LNCaP clone FGC (cell line): Measurements from ENCODE around the gene MDM4.

Source experiments
- DNase-seq: peaks from one replicate; pipeline ENCODE4 v3.0.0-alpha.2; 2011; ENCODE audit warnings: low read depth
- H3K4me3 ChIP-seq: 2 replicates; pipeline ENCODE4 v1.5.1; 2011; ENCODE audit warnings: mild to moderate bottlenecking, low read depth, low read length, control low read depth
- TF ChIP-seq, protein P1 (sequence below): IDR thresholded peaks from 2 replicates; pipeline ENCODE4 v1.5.1; 2012; ENCODE audit warnings: mild to moderate bottlenecking; ENCODE audit not compliant: control insufficient read depth, insufficient read depth; ENCODE audit errors: extremely low read depth

The MDM4 gene

DNA sequence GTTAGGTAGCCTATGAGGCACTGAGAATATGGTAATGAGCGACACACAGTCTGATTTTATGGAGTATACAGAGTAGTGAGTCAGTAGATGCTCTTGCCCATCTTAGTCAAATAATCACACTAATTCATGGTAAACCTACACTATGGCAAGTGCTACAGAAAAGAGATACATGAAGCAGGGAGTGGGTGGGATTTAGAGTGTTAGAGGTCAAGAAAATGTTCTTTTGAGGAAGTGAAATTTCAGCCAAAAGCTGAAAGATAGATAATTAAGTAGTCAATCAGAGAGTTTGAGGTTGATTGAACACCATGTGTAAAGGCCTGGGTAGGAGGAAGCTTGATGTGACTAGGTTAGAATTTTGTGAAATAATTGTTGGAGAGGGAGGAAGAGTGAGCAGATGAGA is 14.7 kb downstream of the MDM4 start:
- DNase-seq: no peak
- H3K4me3 ChIP-seq: no peak overlapping the region
- TF ChIP-seq, protein P1, sequence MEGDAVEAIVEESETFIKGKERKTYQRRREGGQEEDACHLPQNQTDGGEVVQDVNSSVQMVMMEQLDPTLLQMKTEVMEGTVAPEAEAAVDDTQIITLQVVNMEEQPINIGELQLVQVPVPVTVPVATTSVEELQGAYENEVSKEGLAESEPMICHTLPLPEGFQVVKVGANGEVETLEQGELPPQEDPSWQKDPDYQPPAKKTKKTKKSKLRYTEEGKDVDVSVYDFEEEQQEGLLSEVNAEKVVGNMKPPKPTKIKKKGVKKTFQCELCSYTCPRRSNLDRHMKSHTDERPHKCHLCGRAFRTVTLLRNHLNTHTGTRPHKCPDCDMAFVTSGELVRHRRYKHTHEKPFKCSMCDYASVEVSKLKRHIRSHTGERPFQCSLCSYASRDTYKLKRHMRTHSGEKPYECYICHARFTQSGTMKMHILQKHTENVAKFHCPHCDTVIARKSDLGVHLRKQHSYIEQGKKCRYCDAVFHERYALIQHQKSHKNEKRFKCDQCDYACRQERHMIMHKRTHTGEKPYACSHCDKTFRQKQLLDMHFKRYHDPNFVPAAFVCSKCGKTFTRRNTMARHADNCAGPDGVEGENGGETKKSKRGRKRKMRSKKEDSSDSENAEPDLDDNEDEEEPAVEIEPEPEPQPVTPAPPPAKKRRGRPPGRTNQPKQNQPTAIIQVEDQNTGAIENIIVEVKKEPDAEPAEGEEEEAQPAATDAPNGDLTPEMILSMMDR: no peak

DNA sequence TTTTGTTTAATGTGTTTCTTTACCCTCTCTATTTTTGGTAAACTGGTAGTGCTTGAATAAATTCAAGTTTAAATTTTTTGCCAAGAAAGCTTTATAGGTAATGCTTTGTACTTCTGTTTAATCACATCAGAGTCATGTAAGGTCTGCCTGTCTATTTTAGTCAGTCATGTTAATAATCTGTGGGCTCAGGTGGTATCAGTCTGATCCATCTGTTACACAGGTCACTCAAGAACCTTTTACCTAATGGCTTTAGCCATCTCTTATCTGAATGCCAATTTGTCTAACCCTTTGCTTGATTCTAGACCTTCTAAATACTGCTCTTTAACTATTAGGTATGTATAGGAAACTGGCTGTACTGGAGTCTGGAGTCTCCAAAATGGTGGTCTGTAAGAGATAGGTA is 16.6 kb downstream of the MDM4 start:
- no peak for DNase-seq
- TF ChIP-seq, protein P1: no peak
- no peak overlapping the region for H3K4me3 ChIP-seq

DNA sequence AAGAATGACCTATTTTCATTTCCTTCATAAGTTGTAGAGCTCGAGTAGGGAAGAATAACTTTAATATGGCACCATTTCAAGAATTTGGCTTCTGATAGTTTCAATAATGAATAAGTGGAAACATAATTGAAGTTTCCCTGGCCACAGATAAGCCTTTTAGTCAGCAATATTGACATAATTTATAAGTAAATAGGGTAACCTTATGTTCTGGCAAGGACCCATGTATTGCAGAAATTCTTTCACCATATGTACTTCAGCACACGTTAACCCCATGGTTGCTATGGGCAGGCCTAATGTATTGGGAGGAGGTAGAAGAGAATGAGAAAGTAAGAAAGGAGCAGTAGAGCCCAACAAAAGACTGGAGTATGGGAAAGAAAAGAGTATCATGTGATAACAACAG is 25.4 kb downstream of the MDM4 start:
- no peak overlapping the region for H3K4me3 ChIP-seq
- TF ChIP-seq, protein P1: no peak
- no peak for DNase-seq

- H3K4me3 ChIP-seq: no peak overlapping the region
- TF ChIP-seq, protein P1: no peak
- no peak for DNase-seq
Measured at GRCh38 chr1:204544321-204544720, 28.1 kb downstream of the MDM4 start.

DNA sequence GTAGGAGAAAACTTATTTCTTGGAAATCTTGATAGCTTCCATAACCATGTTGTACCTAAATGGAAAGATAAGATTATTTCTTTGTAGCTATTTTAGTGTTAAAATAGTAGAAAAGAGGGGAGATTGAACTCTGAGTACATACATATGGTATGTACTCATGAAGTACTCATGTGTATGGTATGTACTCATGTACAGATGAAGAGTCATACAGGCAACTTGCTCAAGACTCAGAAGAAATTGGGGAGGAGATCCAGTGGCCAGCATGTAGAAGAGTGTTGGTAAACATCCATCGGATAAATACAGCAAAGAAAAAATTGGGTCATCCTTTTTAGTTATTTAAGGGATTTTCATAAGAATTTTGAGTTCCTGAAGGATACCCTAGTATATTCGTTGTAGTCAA is 29.0 kb downstream of the MDM4 start:
- TF ChIP-seq, protein P1: no peak
- no peak overlapping the region for H3K4me3 ChIP-seq
- no peak for DNase-seq

- no peak overlapping the region for H3K4me3 ChIP-seq
- DNase-seq: no peak
- TF ChIP-seq, protein P1: no peak
Measured at GRCh38 chr1:204545881-204546280, 29.7 kb downstream of the MDM4 start.

GRCh38 chr1:204548265-204548664 is 32.1 kb downstream of the MDM4 start:
- DNase-seq: no peak
- TF ChIP-seq, protein P1: no peak
- no peak overlapping the region for H3K4me3 ChIP-seq
